K562 (cell line): Measurements from ENCODE around the gene SST. TPM values are rescaled to one million over a fixed set of nuclear protein-coding genes. Genes with fewer than 3 reads are reported as not detected.

Source experiments
- ATAC-seq: fragments of 200-7000 bp; cut with Tn5 transposase; 3 replicates; pipeline ENCODE4 v1.9.1; 2020; ENCODE audit warnings: moderate library complexity
- BruUV-seq: library from RNA; stranded (reverse); fragments of 400-500 nt; replicated peaks from 2 replicates; lab custom pipeline; 2021; lab: Mats Ljungman, UMichigan
- CTCF ChIA-PET: fragments of 300-600 bp; formaldehyde crosslinking; extraction: SDS; loops from one replicate; lab custom pipeline; 2021; ENCODE audit warnings: low intra/inter-chr PET ratio; lab: Yijun Ruan, JAX
- POLR2A ChIA-PET: fragments of 300-600, 350-650 bp; sonication (Branson Sonifier 250); formaldehyde crosslinking; extraction: SDS; loops from one replicate; lab custom pipeline; 2021; ENCODE audit warnings: antibody characterized with exemption, inconsistent platforms; lab: Yijun Ruan, JAX
- DNase-seq, 4 experiments: peaks; one replicate each; pipeline versions ENCODE4 v3.0.0 to v3.0.0-alpha.2; 2011 to 2018; ENCODE audit warnings: low spot score in 3 of 4, mixed read lengths in 3 of 4; ENCODE audit errors: extremely low read depth in 1 of 4
- FAIRE-seq: peaks from 2 replicates; lab custom pipeline; 2011; peaks lifted over from hg19 to GRCh38; lab: Jason Lieb, UNC
- H2AFZ ChIP-seq: 2 replicates; pipeline ENCODE4 v1.6.0; 2011; ENCODE audit warnings: low read depth, low read length, control low read depth, inconsistent platforms
- H3K27ac ChIP-seq: fragments of 200-600 bp; 3 replicates; pipeline ENCODE4 v1.8.0; 2011; ENCODE audit warnings: low read depth, mild to moderate bottlenecking, control low read depth, inconsistent platforms, low read length, moderate library complexity, mixed read lengths; ENCODE audit errors: extremely low read depth
- H3K27me3 ChIP-seq, 2 experiments: fragments of 300-600 bp in 1 of 2; 2 replicates in 1 of 2; 3 replicates in 1 of 2; pipeline versions ENCODE4 v1.6.0 to v1.8.0; 2011; ENCODE audit warnings: inconsistent platforms in 2 of 2, low read length in 2 of 2, mild to moderate bottlenecking in 1 of 2, mixed read lengths in 1 of 2, moderate library complexity in 1 of 2; ENCODE audit not compliant: control insufficient read depth in 2 of 2, insufficient read depth in 2 of 2
- H3K36me3 ChIP-seq: fragments of 300-600 bp; 3 replicates; pipeline ENCODE4 v1.8.0; 2011; ENCODE audit warnings: mild to moderate bottlenecking, low read length, inconsistent platforms; ENCODE audit not compliant: control insufficient read depth, insufficient read depth
- H3K4me1 ChIP-seq, 2 experiments: fragments of 200-600 bp in 1 of 2; replicated peaks in 1 of 2; 2 replicates in 1 of 2; 3 replicates in 1 of 2; pipeline versions ENCODE4 v1.5.1 to v1.8.0; 2011; ENCODE audit warnings: inconsistent platforms in 2 of 2, low read length in 2 of 2, mild to moderate bottlenecking in 1 of 2, mixed read lengths in 1 of 2, moderate library complexity in 1 of 2; ENCODE audit not compliant: control insufficient read depth in 2 of 2, insufficient read depth in 2 of 2
- H3K4me2 ChIP-seq: 2 replicates; pipeline ENCODE4 v1.6.1; 2011; ENCODE audit warnings: low read length, control low read depth, inconsistent platforms, mixed read lengths; ENCODE audit not compliant: insufficient read depth
- H3K4me3 ChIP-seq: fragments of 200-600 bp; sonication (generic), shearing (Covaris generic); 2 replicates; pipeline ENCODE4 v1.5.1; 2016; ENCODE audit warnings: control low read depth, inconsistent platforms
- H3K79me2 ChIP-seq: fragments of 200-600 bp; 3 replicates; pipeline ENCODE4 v1.8.0; 2011; ENCODE audit warnings: low read length, inconsistent platforms; ENCODE audit not compliant: control insufficient read depth, insufficient read depth
- H3K9ac ChIP-seq, 2 experiments: 2 replicates each; pipeline versions ENCODE4 v1.6.0 to v1.6.1; 2011; ENCODE audit warnings: low read depth in 2 of 2, low read length in 2 of 2, control low read depth in 1 of 2, inconsistent platforms in 1 of 2, mild to moderate bottlenecking in 1 of 2, mixed read lengths in 1 of 2; ENCODE audit not compliant: insufficient read depth in 1 of 2
- H3K9me1 ChIP-seq: one replicate; pipeline ENCODE4 v1.6.0; 2011; ENCODE audit warnings: inconsistent platforms, mild to moderate bottlenecking, low read length, moderate library complexity; ENCODE audit not compliant: control insufficient read depth, insufficient read depth
- H3K9me3 ChIP-seq: replicated peaks from 2 replicates; pipeline ENCODE4 v1.5.1; 2011; ENCODE audit warnings: low read depth, low read length, inconsistent platforms; ENCODE audit not compliant: control insufficient read depth, insufficient read depth
- H4K20me1 ChIP-seq: replicated peaks from 2 replicates; pipeline ENCODE4 v1.6.1; 2011; ENCODE audit warnings: low read length, inconsistent platforms, mixed read lengths; ENCODE audit not compliant: control insufficient read depth, insufficient read depth
- ATF6 ChIP-seq: sonication (generic); formaldehyde crosslinking; IDR thresholded peaks from 2 replicates; pipeline ENCODE4 v1.4.0; 2020; ENCODE audit warnings: mild to moderate bottlenecking, missing genetic modification reagents
- BDP1 ChIP-seq: IDR thresholded peaks from 3 replicates; pipeline ENCODE4 v1.6.1; 2011; ENCODE audit not compliant: insufficient read length, insufficient read depth
- COPS2 ChIP-seq: fragments of 450-650 bp; conservative IDR thresholded peaks from 2 replicates; pipeline ENCODE4 v1.6.1; 2016; ENCODE audit warnings: mild to moderate bottlenecking, moderate library complexity
- CTCF ChIP-seq, 3 experiments: IDR thresholded peaks in 2 of 3; conservative IDR thresholded peaks in 1 of 3; 2 replicates each; pipeline ENCODE4 v1.5.1; 2011 to 2012; ENCODE audit warnings: low read length in 3 of 3, mild to moderate bottlenecking in 3 of 3, control low read depth in 2 of 3, improper control_type of control experiment in 1 of 3, inconsistent platforms in 1 of 3, low read depth in 1 of 3, mixed read lengths in 1 of 3, moderate library complexity in 1 of 3; ENCODE audit not compliant: insufficient read depth in 2 of 3
- DDX20 ChIP-seq: fragments of 450-650 bp; IDR thresholded peaks from 2 replicates; pipeline ENCODE4 v1.6.1; 2016; ENCODE audit warnings: missing genetic modification characterization, low read depth, mild to moderate bottlenecking, missing compliant biosample characterization, moderate library complexity
- HDAC2 ChIP-seq: fragments of 450-650 bp; IDR thresholded peaks from 2 replicates; pipeline ENCODE4 v1.6.1; 2016; ENCODE audit warnings: mild to moderate bottlenecking
- HEY1 ChIP-seq: fragments of 250-450 bp; sonication (Bioruptor Pico); IDR thresholded peaks from 2 replicates; pipeline ENCODE4 v1.5.0; 2020; ENCODE audit warnings: mild to moderate bottlenecking, moderate library complexity, borderline replicate concordance
- KDM2B ChIP-seq: fragments of 250-450 bp; sonication (Bioruptor Pico); IDR thresholded peaks from 2 replicates; pipeline ENCODE4 v1.8.0; 2021; ENCODE audit warnings: mild to moderate bottlenecking, moderate library complexity
- L3MBTL2 ChIP-seq: fragments of 450-650 bp; IDR thresholded peaks from 2 replicates; pipeline ENCODE4 v1.6.1; 2016; ENCODE audit warnings: mild to moderate bottlenecking, moderate library complexity
- MEIS2 ChIP-seq: fragments of 450-650 bp; IDR thresholded peaks from 2 replicates; pipeline ENCODE4 v1.6.1; 2014; ENCODE audit warnings: mild to moderate bottlenecking; ENCODE audit not compliant: partially characterized antibody
- NR3C1 ChIP-seq: sonication (generic); formaldehyde crosslinking; IDR thresholded peaks from 2 replicates; pipeline ENCODE4 v1.8.1; 2022; ENCODE audit warnings: missing genetic modification reagents
- RFX1 ChIP-seq: fragments of 450-650 bp; IDR thresholded peaks from 2 replicates; pipeline ENCODE4 v1.6.1; 2016; ENCODE audit warnings: mild to moderate bottlenecking, moderate library complexity
- TEAD2 ChIP-seq: fragments of 450-650 bp; IDR thresholded peaks from 2 replicates; pipeline ENCODE4 v1.6.1; 2016; ENCODE audit warnings: missing genetic modification characterization, control low read depth, missing compliant biosample characterization
- ZNF395 ChIP-seq: fragments of 200-800 bp; sonication (Bioruptor generic); IDR thresholded peaks from 2 replicates; pipeline ENCODE4 v1.6.1; 2017; ENCODE audit warnings: missing genetic modification characterization, missing compliant biosample characterization
- ZNF561 ChIP-seq: fragments of 450-650 bp; formaldehyde crosslinking; conservative IDR thresholded peaks from 2 replicates; pipeline ENCODE4 v1.4.0; 2020; ENCODE audit warnings: mild to moderate bottlenecking, moderate library complexity
- WGBS: fragments of 100-300 bp; shearing (Covaris generic); methylation state at CpG from one replicate; pipeline ENCODE4 v1.1.6; 2016; ENCODE audit warnings: low coverage, mixed read lengths; ENCODE audit not compliant: insufficient coverage; ENCODE audit errors: missing lambda C conversion rate; 5-methylcytosine and 5-hydroxymethylcytosine counted together
- in situ Hi-C: fragments of 300-500 bp; cut with MboI; formaldehyde crosslinking; loops from 4 replicates; pipeline ENCODE4 v1.15.0; 2018; ENCODE audit warnings: inconsistent platforms, mixed read lengths
- intact Hi-C: fragments of 100-400 bp; cut with micrococcal nuclease; formaldehyde crosslinking; loops from 2 replicates; pipeline ENCODE4 v1.14.2; 2022
- polyA plus RNA-seq, 8 experiments: library from polyadenylated mRNA; depleted of rRNA in 4 of 8; stranded (reverse) in 5 of 8; unstranded in 3 of 8; fragments of >200 nt; fragmentation: Nextera tagmentation in 2 of 8; fragmentation: Illumina TruSeq in 1 of 8; extraction: Ambion mirVana in 2 of 8; extraction: Trizol in 1 of 8; gene quantifications; 2 replicates each; pipeline versions ENCODE4 v1.2.1 to v1.2.3, GENCODE V29; 2011 to 2014; ENCODE audit warnings: inconsistent platforms in 1 of 8, missing spikeins in 1 of 8
- total RNA-seq, 7 experiments: library from RNA; depleted of rRNA in 6 of 7; stranded (reverse); fragments of >200 nt in 6 of 7; fragmentation: Illumina TruSeq in 2 of 7; extraction: Trizol in 2 of 7; gene quantifications; 2 replicates each; pipeline versions ENCODE4 v1.2.1 to v1.2.3, GENCODE V29; 2011 to 2021; ENCODE audit warnings: low replicate concordance in 1 of 7

The SST gene
- total and polyA plus RNA-seq, 9 of the 15 experiments (the other 6 are each of a cell fraction or from before 2014, with no cell fraction given), result not detected

- no peak overlapping the region for H3K27ac ChIP-seq
- in situ Hi-C loops, result no loop called here
- WGBS, result 0% methylated on average over 4 of the region's 4 CpGs
- no peak overlapping the region for H3K4me2 ChIP-seq
- no peak overlapping the region for H3K4me3 ChIP-seq
- no peak overlapping the region for H3K9ac ChIP-seq
- no peaks in the 10 kb centered on the region for H3K9me1 ChIP-seq
- no peaks in the 10 kb centered on the region for H3K9me3 ChIP-seq
- ChIA-PET CTCF (interaction anchor here (1.1 to 2.0 kb wide), 5 partner anchors 35 to 494 kb away, joined by 3 to 30 read pairs (median 5); no protein-coding TSS in a partner anchor), POLR2A (no interaction called here)
- peak; percentile 94 for FAIRE-seq
- no peaks in the 10 kb centered on the region for H4K20me1 ChIP-seq
- BruUV-seq, result no TSS peak
- peak; percentile 66 to 76 (median 72) for DNase-seq
- H3K79me2 ChIP-seq, result no peaks in the 10 kb centered on the region
- peak; percentile 92 for ATAC-seq
- no peak overlapping the region for H2AFZ ChIP-seq
- H3K4me1 ChIP-seq, result no peaks in the 10 kb centered on the region
- H3K36me3 ChIP-seq, result no peaks in the 10 kb centered on the region
- no peaks in the 10 kb centered on the region for H3K27me3 ChIP-seq
- intact Hi-C loops, result loop anchor here (1.0 to 10.0 kb wide), 5 partner anchors 35 to 600 kb away; no protein-coding TSS in a partner anchor
- no peak for TF ChIP-seq NR3C1 (CRISPR knock-in tag)
- no peak for TF ChIP-seq BDP1
- no peak for TF ChIP-seq RFX1
- no peak for TF ChIP-seq HDAC2
- no peak for TF ChIP-seq DDX20
- TF ChIP-seq L3MBTL2, result no peak
- TF ChIP-seq COPS2, result no peak
- TF ChIP-seq KDM2B (CRISPR knock-in tag), result no peak
- TF ChIP-seq HEY1 (CRISPR knock-in tag), result no peak
- TF ChIP-seq ATF6 (CRISPR knock-in tag), result no peak
- TF ChIP-seq CTCF (IDR thresholded peaks at IDR 0.05 in 2 of 3, conservative IDR thresholded peaks at IDR 0.05 in 1 of 3; ENCODE audit: insufficient read depth in 2 of 3, low read depth in 1 of 3, low read length in 3 of 3), result peak; percentile 79 to 93 (median 81)
- TF ChIP-seq ZNF395 (CRISPR knock-in tag), result no peak
- no peak for TF ChIP-seq ZNF561 (CRISPR knock-in tag)
- no peak for TF ChIP-seq TEAD2 (tag)
- no peak for TF ChIP-seq MEIS2
These were observed 44.3 kb upstream of the SST start for GRCh38 chr3:187714404-187714979.
